Mesenchymal stem cell (in vitro differentiated cells and primary cell): ENCODE measurements around the gene LRP1.

ENCODE experiments used
- DNase-seq: peaks from one replicate; pipeline ENCODE4 v3.0.0-alpha.2; 2013
- H2AFZ ChIP-seq: one replicate; pipeline ENCODE4 v1.6.1; 2013; ENCODE audit warnings: low read depth, mild to moderate bottlenecking, control low read depth, inconsistent platforms, low read length, moderate library complexity
- H2AK5ac ChIP-seq: 2 replicates; pipeline ENCODE4 v1.6.1; 2013; ENCODE audit warnings: low read length, moderate library complexity, mild to moderate bottlenecking, inconsistent platforms; ENCODE audit not compliant: severe bottlenecking
- H2BK120ac ChIP-seq: one replicate; pipeline ENCODE4 v1.6.1; 2013; ENCODE audit warnings: low read depth, mild to moderate bottlenecking, inconsistent platforms, low read length, moderate library complexity
- H2BK12ac ChIP-seq, 2 experiments: one replicate each; pipeline ENCODE4 v1.6.1; 2013; ENCODE audit warnings: inconsistent platforms in 2 of 2, low read length in 2 of 2, mild to moderate bottlenecking in 2 of 2, moderate library complexity in 2 of 2, control low read depth in 1 of 2
- H2BK15ac ChIP-seq: one replicate; pipeline ENCODE4 v1.6.1; 2013; ENCODE audit warnings: mild to moderate bottlenecking, low read depth, inconsistent platforms; ENCODE audit not compliant: poor library complexity, severe bottlenecking
- H2BK5ac ChIP-seq: 2 replicates; pipeline ENCODE4 v1.6.1; 2013; ENCODE audit warnings: low read depth, mild to moderate bottlenecking, low read length, control low read depth, inconsistent platforms; ENCODE audit not compliant: poor library complexity, severe bottlenecking
- H3K14ac ChIP-seq, 2 experiments: one replicate each; pipeline ENCODE4 v1.6.1; 2013; ENCODE audit warnings: inconsistent platforms in 2 of 2, low read length in 2 of 2, control low read depth in 1 of 2, mild to moderate bottlenecking in 1 of 2, moderate library complexity in 1 of 2
- H3K18ac ChIP-seq, 2 experiments: one replicate each; pipeline ENCODE4 v1.6.1; 2013; ENCODE audit warnings: inconsistent platforms in 2 of 2, low read length in 2 of 2, control low read depth in 1 of 2, low read depth in 1 of 2, mild to moderate bottlenecking in 1 of 2
- H3K23ac ChIP-seq, 2 experiments: one replicate each; pipeline ENCODE4 v1.6.1; 2013; ENCODE audit warnings: inconsistent platforms in 2 of 2, low read length in 2 of 2, mild to moderate bottlenecking in 2 of 2, moderate library complexity in 2 of 2, control low read depth in 1 of 2
- H3K27ac ChIP-seq: 2 replicates; pipeline ENCODE4 v1.5.1; 2013; ENCODE audit warnings: mild to moderate bottlenecking, moderate library complexity, low read length, control low read depth, inconsistent platforms; ENCODE audit not compliant: poor library complexity, severe bottlenecking
- H3K27me3 ChIP-seq, 2 experiments: 2 replicates each; pipeline versions ENCODE4 v1.6.1 to v1.7.0; 2013; ENCODE audit warnings: low read length in 2 of 2, mild to moderate bottlenecking in 2 of 2, moderate library complexity in 2 of 2, control low read depth in 1 of 2, inconsistent platforms in 1 of 2; ENCODE audit not compliant: control insufficient read depth in 1 of 2, insufficient read depth in 1 of 2
- H3K36me3 ChIP-seq, 2 experiments: 2 replicates each; pipeline versions ENCODE4 v1.6.1 to v1.7.0; 2013; ENCODE audit warnings: low read length in 2 of 2, control low read depth in 1 of 2, inconsistent platforms in 1 of 2, low read depth in 1 of 2, mild to moderate bottlenecking in 1 of 2; ENCODE audit not compliant: insufficient read depth in 2 of 2, control insufficient read depth in 1 of 2
- H3K4ac ChIP-seq, 2 experiments: one replicate each; pipeline ENCODE4 v1.6.1; 2013; ENCODE audit warnings: inconsistent platforms in 2 of 2, low read length in 2 of 2, mild to moderate bottlenecking in 2 of 2, moderate library complexity in 2 of 2, control low read depth in 1 of 2, low read depth in 1 of 2
- H3K4me1 ChIP-seq: 2 replicates; pipeline ENCODE4 v1.6.1; 2013; ENCODE audit warnings: low read depth, low read length, control low read depth; ENCODE audit not compliant: control insufficient read depth, insufficient read depth
- H3K4me2 ChIP-seq: 2 replicates; pipeline ENCODE4 v1.6.1; 2013; ENCODE audit warnings: low read length, mild to moderate bottlenecking, inconsistent platforms; ENCODE audit not compliant: poor library complexity, severe bottlenecking
- H3K4me3 ChIP-seq, 2 experiments: 2 replicates each; pipeline versions ENCODE4 v1.5.1 to v1.7.0; 2013; ENCODE audit warnings: low read length in 2 of 2, mild to moderate bottlenecking in 2 of 2, control low read depth in 1 of 2, low read depth in 1 of 2; ENCODE audit not compliant: insufficient read depth in 1 of 2
- H3K79me1 ChIP-seq: replicated peaks from 2 replicates; pipeline ENCODE4 v1.6.1; 2013; ENCODE audit warnings: mild to moderate bottlenecking, control low read depth, low read length, inconsistent platforms; ENCODE audit not compliant: poor library complexity, severe bottlenecking
- H3K9ac ChIP-seq: 2 replicates; pipeline ENCODE4 v1.7.0; 2013; ENCODE audit warnings: mild to moderate bottlenecking, low read length, moderate library complexity
- H3K9me3 ChIP-seq: 2 replicates; pipeline ENCODE4 v1.7.0; 2013; ENCODE audit warnings: mild to moderate bottlenecking, low read length; ENCODE audit not compliant: control insufficient read depth
- H4K8ac ChIP-seq: one replicate; pipeline ENCODE4 v1.6.1; 2013; ENCODE audit warnings: inconsistent platforms, mild to moderate bottlenecking, low read length, moderate library complexity
- H4K91ac ChIP-seq: one replicate; pipeline ENCODE4 v1.6.1; 2013; ENCODE audit warnings: mild to moderate bottlenecking, low read length, inconsistent platforms
- WGBS: methylation state at CpG from one replicate; pipeline ENCODE4 v1.1.7; 2013; ENCODE audit warnings: mixed read lengths; 5-methylcytosine and 5-hydroxymethylcytosine counted together

The LRP1 gene

DNA sequence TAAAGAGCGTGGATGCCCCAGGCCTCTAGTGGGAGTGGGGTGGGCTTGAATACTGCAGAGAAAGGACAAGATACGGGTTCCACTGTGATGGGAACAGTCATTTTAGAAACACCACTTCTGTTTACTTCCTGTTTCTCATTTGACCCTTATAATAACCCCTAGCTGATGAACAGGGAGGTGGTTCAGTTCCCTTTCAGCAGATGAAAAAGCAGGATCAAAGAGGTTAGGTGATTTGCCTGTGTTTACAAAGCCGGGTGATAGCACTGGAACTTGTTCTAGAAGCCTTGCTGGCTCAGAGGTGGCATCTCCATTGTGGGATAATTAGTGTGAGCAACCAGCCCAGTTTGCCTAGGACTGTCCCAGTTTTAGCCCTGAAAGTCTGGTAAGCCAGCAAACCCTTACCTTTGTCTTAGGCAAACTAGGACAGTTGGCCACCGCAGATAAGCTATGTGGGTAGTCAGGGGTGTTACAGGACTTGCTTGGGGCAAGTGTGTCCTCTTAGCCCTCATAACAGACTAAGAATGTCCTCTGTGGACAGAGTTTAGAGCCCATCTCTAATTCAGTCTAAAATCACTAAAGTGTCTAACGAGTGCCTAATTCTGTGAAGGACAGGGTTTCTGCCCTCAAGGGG is 26.6 kb downstream of the LRP1 start:
- Histone ChIP-seq H3K4ac (no peak overlapping the region), H2BK5ac (no peak overlapping the region), H4K91ac (no peak overlapping the region), H3K9ac (peak overlapping the region; percentile 58), H3K4me3 (no peak overlapping the region), H3K4me1 (peaks cover 29% of the 10 kb centered on the region), H3K4me2 (no peak overlapping the region), H3K27ac (no peak overlapping the region), H2BK12ac (no peak overlapping the region), H2BK15ac (no peak overlapping the region), H3K79me1 (peaks cover 41% of the 10 kb centered on the region), H2AK5ac (no peak overlapping the region), H3K14ac (no peak overlapping the region), H2AFZ (no peak overlapping the region), H2BK120ac (no peak overlapping the region), H3K9me3 (no peaks in the 10 kb centered on the region), H3K36me3 (peaks cover 78 to 85% of the 10 kb centered on the region in 2 experiments), H3K27me3 (no peaks in the 10 kb centered on the region), H4K8ac (no peak overlapping the region), H3K23ac (no peak overlapping the region), H3K18ac (no peak overlapping the region)
- 97% methylated on average over 3 of the region's 5 CpGs for WGBS
- DNase-seq = no peak

DNA sequence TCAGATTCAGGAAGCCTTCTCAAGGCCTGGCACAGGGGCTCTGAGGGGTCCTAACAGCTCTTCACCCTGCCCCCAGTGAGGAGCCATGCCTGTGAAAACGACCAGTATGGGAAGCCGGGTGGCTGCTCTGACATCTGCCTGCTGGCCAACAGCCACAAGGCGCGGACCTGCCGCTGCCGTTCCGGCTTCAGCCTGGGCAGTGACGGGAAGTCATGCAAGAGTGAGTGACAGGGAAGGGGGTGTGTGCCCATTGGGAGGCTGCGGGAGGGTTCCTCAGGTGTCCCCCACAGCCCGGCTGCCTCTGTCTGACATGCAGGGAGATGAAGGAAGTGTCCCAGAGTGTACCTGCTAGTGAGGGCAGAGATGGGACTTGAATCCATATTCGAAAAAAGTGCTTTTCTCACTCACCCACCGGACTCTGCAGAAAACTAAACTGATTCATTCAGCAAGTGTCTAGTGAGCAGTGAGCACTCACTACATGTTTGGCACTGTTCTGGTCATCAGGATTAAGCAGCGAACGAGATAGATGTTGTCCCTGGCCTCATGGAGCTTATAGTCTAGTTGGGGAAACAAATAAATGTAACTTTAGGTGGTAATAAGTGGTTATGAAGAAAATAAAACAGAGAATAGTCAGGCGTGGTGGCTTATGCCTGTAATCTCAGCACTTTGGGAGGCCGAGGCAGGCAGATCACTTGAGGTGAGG is 28.6 kb downstream of the LRP1 start:
- Histone ChIP-seq H3K14ac (no peak overlapping the region), H3K27ac (no peak overlapping the region), H3K4me2 (no peak overlapping the region), H3K36me3 (peaks cover 85 to 91% of the 10 kb centered on the region in 2 experiments), H4K91ac (no peak overlapping the region), H3K4ac (no peak overlapping the region), H3K79me1 (peaks cover 41% of the 10 kb centered on the region), H2BK120ac (no peak overlapping the region), H2BK15ac (no peak overlapping the region), H3K9ac (no peak overlapping the region), H3K27me3 (no peaks in the 10 kb centered on the region), H3K4me1 (peaks cover 16% of the 10 kb centered on the region), H3K4me3 (no peak overlapping the region), H3K18ac (no peak overlapping the region), H3K23ac (no peak overlapping the region), H2AFZ (no peak overlapping the region), H3K9me3 (no peaks in the 10 kb centered on the region), H2BK5ac (no peak overlapping the region), H2AK5ac (no peak overlapping the region), H2BK12ac (no peak overlapping the region), H4K8ac (no peak overlapping the region)
- 98% methylated on average over 15 of the region's 16 CpGs for WGBS
- no peak for DNase-seq

DNA sequence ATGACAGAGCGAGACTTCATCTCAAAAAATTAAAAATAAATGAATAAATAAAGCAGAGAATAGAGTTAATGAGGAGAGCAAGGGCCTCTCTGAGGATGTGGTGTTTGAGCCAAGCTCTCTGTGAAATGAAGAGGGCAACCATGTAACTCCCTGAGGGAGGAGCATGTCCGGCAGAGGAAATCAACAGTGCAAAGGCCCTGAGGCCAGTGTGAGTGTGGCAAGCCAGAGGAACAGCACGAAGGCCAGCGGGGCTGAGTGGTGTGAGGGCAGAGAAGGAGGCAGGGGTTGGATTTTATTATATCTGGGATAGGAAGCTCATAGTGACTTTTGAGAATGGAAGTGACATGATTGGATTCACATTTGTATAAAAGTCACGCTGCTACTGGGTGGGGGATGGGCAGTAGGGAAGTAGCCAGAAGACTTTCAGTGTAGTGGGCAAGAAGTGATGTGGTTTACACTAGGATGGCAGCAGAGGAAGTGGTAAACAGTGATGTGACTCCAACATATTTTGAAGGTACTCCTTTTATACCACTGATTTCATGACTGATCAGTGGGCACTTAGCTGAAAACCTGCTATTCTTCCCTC is 29.4 kb downstream of the LRP1 start:
- peaks cover 8% of the 10 kb centered on the region for H3K4me1 ChIP-seq
- H3K36me3 ChIP-seq = peaks cover 93 to 99% of the 10 kb centered on the region in 2 experiments
- H3K9ac ChIP-seq = peak overlapping the region; percentile 70
- H2AFZ ChIP-seq = no peak overlapping the region
- H2AK5ac ChIP-seq = no peak overlapping the region
- H4K8ac ChIP-seq = no peak overlapping the region
- H4K91ac ChIP-seq = no peak overlapping the region
- H3K27ac ChIP-seq = no peak overlapping the region
- WGBS = 96% methylated on average over 4 of the region's 5 CpGs
- H3K79me1 ChIP-seq = peaks cover 44% of the 10 kb centered on the region
- H3K27me3 ChIP-seq = no peaks in the 10 kb centered on the region
- H3K14ac ChIP-seq = no peak overlapping the region
- no peak overlapping the region for H3K4ac ChIP-seq
- H3K18ac ChIP-seq = no peak overlapping the region
- H3K4me3 ChIP-seq = no peak overlapping the region
- no peak overlapping the region for H2BK120ac ChIP-seq
- no peaks in the 10 kb centered on the region for H3K9me3 ChIP-seq
- H2BK12ac ChIP-seq = no peak overlapping the region
- H3K4me2 ChIP-seq = no peak overlapping the region
- H2BK15ac ChIP-seq = no peak overlapping the region
- no peak for DNase-seq
- H3K23ac ChIP-seq = no peak overlapping the region
- no peak overlapping the region for H2BK5ac ChIP-seq

DNA sequence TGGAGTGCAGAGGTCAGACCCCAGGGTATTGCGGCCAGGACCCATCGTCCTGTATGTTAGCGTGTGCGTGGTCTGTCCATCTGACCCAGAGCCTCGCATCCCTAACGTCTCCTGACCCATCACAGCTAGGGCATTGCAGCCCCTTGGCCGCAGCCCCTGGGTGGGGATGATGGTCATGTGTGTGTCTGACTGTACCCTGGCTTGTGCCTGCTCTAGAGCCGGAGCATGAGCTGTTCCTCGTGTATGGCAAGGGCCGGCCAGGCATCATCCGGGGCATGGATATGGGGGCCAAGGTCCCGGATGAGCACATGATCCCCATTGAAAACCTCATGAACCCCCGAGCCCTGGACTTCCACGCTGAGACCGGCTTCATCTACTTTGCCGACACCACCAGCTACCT is 29.9 kb downstream of the LRP1 start:
- Histone ChIP-seq H3K23ac (no peak overlapping the region), H3K36me3 (peaks cover 95 to 100% of the 10 kb centered on the region in 2 experiments), H2BK5ac (no peak overlapping the region), H3K4ac (no peak overlapping the region), H2BK120ac (no peak overlapping the region), H3K9me3 (no peaks in the 10 kb centered on the region), H2BK15ac (no peak overlapping the region), H4K8ac (no peak overlapping the region), H2AK5ac (no peak overlapping the region), H2BK12ac (no peak overlapping the region), H2AFZ (no peak overlapping the region), H3K4me3 (no peak overlapping the region), H3K79me1 (peaks cover 45% of the 10 kb centered on the region), H4K91ac (no peak overlapping the region), H3K4me2 (no peak overlapping the region), H3K27me3 (no peaks in the 10 kb centered on the region), H3K4me1 (peaks cover 3% of the 10 kb centered on the region), H3K27ac (no peak overlapping the region), H3K14ac (no peak overlapping the region), H3K9ac (peak overlapping the region; percentile 70), H3K18ac (no peak overlapping the region)
- no peak for DNase-seq
- 98% methylated on average over 16 of the region's 16 CpGs for WGBS
